Measurements from ENCODE around the gene WFDC10A.
"Not testable (repeated sequence)": the region's sequence is repeated elsewhere in the genome, so short reads cannot be mapped to it uniquely, and the experiment has no call there.

The WFDC10A gene

GRCh38 chr20:45647441-45648050 lies 18.0 kb downstream of the WFDC10A start:
- DNase-seq (ENCODE audit: low spot score): no peak

GRCh38 chr20:45649312-45649863 lies 19.8 kb downstream of the WFDC10A start:
- no peak for DNase-seq (ENCODE audit: low spot score)

GRCh38 chr20:45651726-45652125 lies 22.2 kb downstream of the WFDC10A start:
- DNase-seq (ENCODE audit: low spot score): not testable (repeated sequence)

- not testable (repeated sequence) for DNase-seq (ENCODE audit: low spot score)
Observed at GRCh38 chr20:45657038-45657437, 27.5 kb downstream of the WFDC10A start.

GRCh38 chr20:45670139-45670538 lies 40.6 kb downstream of the WFDC10A start, which contains the start of gene WFDC11:
WFDC11 (minus strand) TSS chr20:45670239; CDS start chr20:45650600, 19,639 bp downstream.
- no peak for DNase-seq (ENCODE audit: low spot score)

- no peak for DNase-seq (ENCODE audit: low spot score)
Observed at GRCh38 chr20:45672765-45673164, 43.2 kb downstream of the WFDC10A start.

- DNase-seq (ENCODE audit: low spot score): no peak
Observed at GRCh38 chr20:45679650-45680049, 50.1 kb downstream of the WFDC10A start.

Measured in SK-N-DZ (cell line).